GM21576 (cell line): ENCODE results near the gene GATA1.

ENCODE experiments used
- ATAC-seq: cut with Tn5 transposase; IDR thresholded peaks from one replicate; pipeline ENCODE4 v1.9.1; 2021; ENCODE audit warnings: mild to moderate bottlenecking, moderate library complexity; ENCODE audit not compliant: unreplicated experiment

The GATA1 gene

GRCh38 chrX:48839686-48840085 is 53.3 kb downstream of the GATA1 start:
- ATAC-seq, result no peak
